Measurements from ENCODE around the gene PRKCB.
"Not testable (repeated sequence)": the region's sequence is repeated elsewhere in the genome, so short reads cannot be mapped to it uniquely, and the experiment has no call there.

PRKCB gene

GRCh38 chr16:24141917-24142316 is 306.1 kb downstream of the PRKCB start:
- Histone ChIP-seq H3K4me3 (ENCODE audit: low read depth in 1 of 2, low read length in 2 of 2) (no peak overlapping the region), H3K4me1 (ENCODE audit: control insufficient read depth in 1 of 2, insufficient read depth in 2 of 2, low read length in 2 of 2) (no peaks in the 10 kb centered on the region), H3K27ac (ENCODE audit: low read depth, low read length) (no peak overlapping the region), H3K9me3 (ENCODE audit: control insufficient read depth in 1 of 2, low read length in 2 of 2) (no peaks in the 10 kb centered on the region), H3K9ac (ENCODE audit: low read depth in 1 of 2, low read length in 2 of 2) (no peak overlapping the region), H3K27me3 (ENCODE audit: control insufficient read depth in 1 of 2, insufficient read depth in 2 of 2, low read length in 2 of 2) (no peaks in the 10 kb centered on the region), H3K36me3 (ENCODE audit: control insufficient read depth in 1 of 2, insufficient read depth in 2 of 2, low read length in 2 of 2) (no peaks in the 10 kb centered on the region)

DNA sequence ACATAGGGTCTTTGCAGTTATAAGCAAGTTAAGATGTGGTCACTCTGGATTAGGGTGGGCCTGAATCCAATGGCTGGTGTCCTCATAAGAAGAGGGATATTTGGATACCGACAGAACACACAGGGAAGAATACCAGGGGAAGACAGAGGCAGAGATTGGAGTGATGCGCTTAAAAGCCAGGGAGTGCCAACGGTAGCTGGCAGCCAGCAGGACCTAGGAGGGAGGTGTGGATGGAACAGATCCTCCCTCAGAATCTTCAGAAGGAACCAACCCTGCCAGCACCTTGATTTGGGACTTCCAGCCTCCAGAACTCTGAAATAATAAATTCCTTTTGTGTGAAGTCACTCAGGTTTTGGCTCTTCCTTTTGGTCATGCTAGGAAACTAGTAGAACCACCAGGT is 310.1 kb downstream of the PRKCB start:
- no peak overlapping the region for H3K4me3 ChIP-seq (ENCODE audit: low read depth in 1 of 2, low read length in 2 of 2)
- H3K4me1 ChIP-seq (ENCODE audit: control insufficient read depth in 1 of 2, insufficient read depth in 2 of 2, low read length in 2 of 2), result no peaks in the 10 kb centered on the region
- no peak overlapping the region for H3K9ac ChIP-seq (ENCODE audit: low read depth in 1 of 2, low read length in 2 of 2)
- no peak overlapping the region for H3K27ac ChIP-seq (ENCODE audit: low read depth, low read length)
- H3K36me3 ChIP-seq (ENCODE audit: control insufficient read depth in 1 of 2, insufficient read depth in 2 of 2, low read length in 2 of 2), result no peaks in the 10 kb centered on the region
- no peaks in the 10 kb centered on the region for H3K27me3 ChIP-seq (ENCODE audit: control insufficient read depth in 1 of 2, insufficient read depth in 2 of 2, low read length in 2 of 2)
- no peaks in the 10 kb centered on the region for H3K9me3 ChIP-seq (ENCODE audit: control insufficient read depth in 1 of 2, low read length in 2 of 2)

DNA sequence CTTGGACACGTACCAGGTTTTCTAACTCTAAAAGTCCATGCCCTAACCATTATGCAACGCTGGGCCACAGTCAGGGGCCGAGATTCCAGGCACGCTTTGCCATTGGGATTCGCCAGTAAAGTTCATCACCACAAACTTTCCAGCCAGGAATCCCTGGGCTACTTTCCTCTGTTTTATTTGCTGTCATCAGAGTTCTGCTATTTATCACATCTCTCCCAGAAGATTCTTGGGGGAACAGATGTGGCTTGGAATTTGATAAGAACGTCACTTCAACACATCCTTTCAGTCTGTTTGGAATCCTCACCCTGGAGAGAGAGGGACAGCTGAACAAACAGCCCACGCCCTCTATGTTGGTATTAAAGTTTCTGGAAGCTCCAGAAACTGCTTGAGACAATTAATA is 310.7 kb downstream of the PRKCB start:
- H3K9me3 ChIP-seq (ENCODE audit: control insufficient read depth in 1 of 2, low read length in 2 of 2), result no peaks in the 10 kb centered on the region
- no peak overlapping the region for H3K9ac ChIP-seq (ENCODE audit: low read depth in 1 of 2, low read length in 2 of 2)
- H3K4me3 ChIP-seq (ENCODE audit: low read depth in 1 of 2, low read length in 2 of 2), result no peak overlapping the region
- no peaks in the 10 kb centered on the region for H3K36me3 ChIP-seq (ENCODE audit: control insufficient read depth in 1 of 2, insufficient read depth in 2 of 2, low read length in 2 of 2)
- H3K27me3 ChIP-seq (ENCODE audit: control insufficient read depth in 1 of 2, insufficient read depth in 2 of 2, low read length in 2 of 2), result no peaks in the 10 kb centered on the region
- no peak overlapping the region for H3K27ac ChIP-seq (ENCODE audit: low read depth, low read length)
- H3K4me1 ChIP-seq (ENCODE audit: control insufficient read depth in 1 of 2, insufficient read depth in 2 of 2, low read length in 2 of 2), result no peaks in the 10 kb centered on the region

GRCh38 chr16:24149102-24149501 is 313.3 kb downstream of the PRKCB start:
- Histone ChIP-seq H3K36me3 (ENCODE audit: control insufficient read depth in 1 of 2, insufficient read depth in 2 of 2, low read length in 2 of 2) (no peaks in the 10 kb centered on the region), H3K4me1 (ENCODE audit: control insufficient read depth in 1 of 2, insufficient read depth in 2 of 2, low read length in 2 of 2) (no peaks in the 10 kb centered on the region)

DNA sequence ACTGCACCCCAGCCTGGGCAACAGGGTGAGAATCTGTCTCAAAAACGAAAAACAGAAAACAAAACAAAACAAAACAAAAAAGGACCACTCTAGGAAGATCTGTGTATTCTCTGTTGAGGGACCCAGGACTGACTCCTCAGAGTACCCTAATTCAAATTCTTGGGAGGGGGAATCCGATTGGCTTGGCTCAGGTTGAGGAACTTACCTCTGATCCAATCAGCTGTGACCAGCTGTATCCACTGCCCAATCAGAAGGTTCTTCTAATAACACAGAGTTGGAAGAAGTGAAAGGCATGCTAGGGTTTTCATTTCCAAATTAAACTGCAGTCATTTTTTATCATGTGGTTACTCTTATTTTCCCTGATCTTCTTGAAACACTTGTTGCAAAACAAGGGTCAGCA is 314.5 kb downstream of the PRKCB start:
- no peaks in the 10 kb centered on the region for H3K4me1 ChIP-seq (ENCODE audit: control insufficient read depth in 1 of 2, insufficient read depth in 2 of 2, low read length in 2 of 2)
- no peaks in the 10 kb centered on the region for H3K9me3 ChIP-seq (ENCODE audit: control insufficient read depth in 1 of 2, low read length in 2 of 2)
- H3K36me3 ChIP-seq (ENCODE audit: control insufficient read depth in 1 of 2, insufficient read depth in 2 of 2, low read length in 2 of 2), result no peaks in the 10 kb centered on the region
- no peak overlapping the region for H3K4me3 ChIP-seq (ENCODE audit: low read depth in 1 of 2, low read length in 2 of 2)
- no peaks in the 10 kb centered on the region for H3K27me3 ChIP-seq (ENCODE audit: control insufficient read depth in 1 of 2, insufficient read depth in 2 of 2, low read length in 2 of 2)
- H3K27ac ChIP-seq (ENCODE audit: low read depth, low read length), result no peak overlapping the region
- H3K9ac ChIP-seq (ENCODE audit: low read depth in 1 of 2, low read length in 2 of 2), result no peak overlapping the region

More at GRCh38 chr16:24149102-24149501, 313.3 kb downstream of the PRKCB start:
- no peak overlapping the region for H3K27ac ChIP-seq (ENCODE audit: low read depth, low read length)
- no peaks in the 10 kb centered on the region for H3K9me3 ChIP-seq (ENCODE audit: control insufficient read depth in 1 of 2, low read length in 2 of 2)
- H3K4me3 ChIP-seq (ENCODE audit: low read depth in 1 of 2, low read length in 2 of 2), result no peak overlapping the region
- H3K9ac ChIP-seq (ENCODE audit: low read depth in 1 of 2, low read length in 2 of 2), result no peak overlapping the region
- H3K27me3 ChIP-seq (ENCODE audit: control insufficient read depth in 1 of 2, insufficient read depth in 2 of 2, low read length in 2 of 2), result no peaks in the 10 kb centered on the region

DNA sequence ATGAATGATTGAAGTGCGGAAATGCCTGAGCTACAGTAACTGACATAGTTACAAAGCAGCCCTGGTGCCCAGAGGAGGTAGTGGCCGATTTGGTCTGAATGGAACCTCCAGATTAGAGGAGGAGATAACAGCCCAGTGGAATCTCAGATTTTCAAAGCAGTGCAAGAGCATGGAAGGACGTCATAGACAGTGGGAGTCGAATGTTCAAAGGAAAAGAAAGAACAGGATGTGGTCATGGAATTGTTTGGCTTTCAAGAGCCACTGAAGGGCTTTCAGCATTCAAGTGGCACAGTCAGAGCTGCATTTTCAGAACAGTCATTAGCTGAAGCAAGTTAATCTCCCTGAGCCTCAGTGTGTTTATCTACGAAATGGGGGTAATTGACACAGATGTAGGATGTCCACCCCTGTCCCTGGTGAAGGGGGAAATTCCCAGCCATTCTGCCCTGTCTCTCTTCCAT is 315.7 kb downstream of the PRKCB start:
- H3K4me3 ChIP-seq (ENCODE audit: low read depth in 1 of 2, low read length in 2 of 2), result no peak overlapping the region
- no peak overlapping the region for H3K9ac ChIP-seq (ENCODE audit: low read depth in 1 of 2, low read length in 2 of 2)
- no peaks in the 10 kb centered on the region for H3K27me3 ChIP-seq (ENCODE audit: control insufficient read depth in 1 of 2, insufficient read depth in 2 of 2, low read length in 2 of 2)
- H3K36me3 ChIP-seq (ENCODE audit: control insufficient read depth in 1 of 2, insufficient read depth in 2 of 2, low read length in 2 of 2), result no peaks in the 10 kb centered on the region
- H3K4me1 ChIP-seq (ENCODE audit: control insufficient read depth in 1 of 2, insufficient read depth in 2 of 2, low read length in 2 of 2), result no peaks in the 10 kb centered on the region
- H3K27ac ChIP-seq (ENCODE audit: low read depth, low read length), result no peak overlapping the region
- no peaks in the 10 kb centered on the region for H3K9me3 ChIP-seq (ENCODE audit: control insufficient read depth in 1 of 2, low read length in 2 of 2)

DNA sequence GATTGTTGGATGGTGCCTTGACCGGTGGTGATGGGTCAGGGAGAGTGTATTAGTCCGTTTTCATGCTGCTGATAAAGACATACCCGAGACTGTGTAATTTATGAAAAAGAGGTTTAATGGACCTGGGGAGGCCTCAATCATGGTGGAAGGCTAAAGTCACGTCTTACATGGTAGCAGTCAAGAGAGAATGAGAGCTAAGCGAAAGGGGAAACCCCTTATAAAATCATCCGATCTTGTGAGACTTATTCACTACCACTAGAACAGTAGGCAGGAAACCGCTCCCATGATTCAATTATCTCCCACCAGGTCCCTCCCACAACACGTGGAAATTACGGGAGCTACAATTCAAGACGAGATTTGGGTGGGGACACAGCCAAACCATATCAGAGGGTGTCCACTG is 316.3 kb downstream of the PRKCB start:
- not testable (repeated sequence) for H3K27me3 ChIP-seq (ENCODE audit: control insufficient read depth in 1 of 2, insufficient read depth in 2 of 2, low read length in 2 of 2); H3K4me1 ChIP-seq (ENCODE audit: control insufficient read depth in 1 of 2, insufficient read depth in 2 of 2, low read length in 2 of 2); H3K36me3 ChIP-seq (ENCODE audit: control insufficient read depth in 1 of 2, insufficient read depth in 2 of 2, low read length in 2 of 2); H3K4me3 ChIP-seq (ENCODE audit: low read depth in 1 of 2, low read length in 2 of 2); H3K9ac ChIP-seq (ENCODE audit: low read depth in 1 of 2, low read length in 2 of 2); H3K9me3 ChIP-seq (ENCODE audit: control insufficient read depth in 1 of 2, low read length in 2 of 2); H3K27ac ChIP-seq (ENCODE audit: low read depth, low read length)

- no peaks in the 10 kb centered on the region for H3K9me3 ChIP-seq (ENCODE audit: control insufficient read depth in 1 of 2, low read length in 2 of 2)
- no peak overlapping the region for H3K9ac ChIP-seq (ENCODE audit: low read depth in 1 of 2, low read length in 2 of 2)
- no peaks in the 10 kb centered on the region for H3K4me1 ChIP-seq (ENCODE audit: control insufficient read depth in 1 of 2, insufficient read depth in 2 of 2, low read length in 2 of 2)
- H3K36me3 ChIP-seq (ENCODE audit: control insufficient read depth in 1 of 2, insufficient read depth in 2 of 2, low read length in 2 of 2), result no peaks in the 10 kb centered on the region
- no peak overlapping the region for H3K27ac ChIP-seq (ENCODE audit: low read depth, low read length)
- H3K27me3 ChIP-seq (ENCODE audit: control insufficient read depth in 1 of 2, insufficient read depth in 2 of 2, low read length in 2 of 2), result no peaks in the 10 kb centered on the region
- no peak overlapping the region for H3K4me3 ChIP-seq (ENCODE audit: low read depth in 1 of 2, low read length in 2 of 2)
Measured at GRCh38 chr16:24152826-24153225, 317.0 kb downstream of the PRKCB start.

- Histone ChIP-seq H3K9me3 (ENCODE audit: control insufficient read depth in 1 of 2, low read length in 2 of 2) (no peaks in the 10 kb centered on the region), H3K36me3 (ENCODE audit: control insufficient read depth in 1 of 2, insufficient read depth in 2 of 2, low read length in 2 of 2) (no peaks in the 10 kb centered on the region), H3K27me3 (ENCODE audit: control insufficient read depth in 1 of 2, insufficient read depth in 2 of 2, low read length in 2 of 2) (no peaks in the 10 kb centered on the region), H3K9ac (ENCODE audit: low read depth in 1 of 2, low read length in 2 of 2) (no peak overlapping the region), H3K27ac (ENCODE audit: low read depth, low read length) (no peak overlapping the region), H3K4me1 (ENCODE audit: control insufficient read depth in 1 of 2, insufficient read depth in 2 of 2, low read length in 2 of 2) (no peaks in the 10 kb centered on the region), H3K4me3 (ENCODE audit: low read depth in 1 of 2, low read length in 2 of 2) (no peak overlapping the region)
Measured at GRCh38 chr16:24156777-24157176, 321.0 kb downstream of the PRKCB start.

DNA sequence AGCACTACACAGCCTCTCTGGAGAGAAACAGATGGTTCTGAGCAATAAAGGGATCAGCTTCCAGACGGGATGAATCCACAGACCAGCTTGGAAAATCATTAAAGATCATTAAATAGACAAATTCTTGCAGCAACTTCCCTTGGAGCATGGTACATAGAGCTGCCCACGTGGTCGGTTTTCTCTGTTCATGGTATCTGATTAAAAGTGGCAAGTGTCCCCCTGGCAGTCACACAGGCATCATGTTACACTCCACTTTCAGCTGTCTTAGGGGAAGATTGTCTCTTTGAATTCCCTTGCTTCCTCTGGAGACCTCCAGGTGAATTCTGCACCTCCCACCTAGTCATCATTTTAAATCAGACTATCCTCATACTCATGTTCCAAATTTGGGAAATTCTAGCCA is 328.2 kb downstream of the PRKCB start:
- H3K27ac ChIP-seq (ENCODE audit: low read depth, low read length), result no peak overlapping the region
- H3K4me1 ChIP-seq (ENCODE audit: control insufficient read depth in 1 of 2, insufficient read depth in 2 of 2, low read length in 2 of 2), result no peaks in the 10 kb centered on the region
- no peak overlapping the region for H3K4me3 ChIP-seq (ENCODE audit: low read depth in 1 of 2, low read length in 2 of 2)
- H3K36me3 ChIP-seq (ENCODE audit: control insufficient read depth in 1 of 2, insufficient read depth in 2 of 2, low read length in 2 of 2), result no peaks in the 10 kb centered on the region
- H3K9me3 ChIP-seq (ENCODE audit: control insufficient read depth in 1 of 2, low read length in 2 of 2), result no peaks in the 10 kb centered on the region
- H3K9ac ChIP-seq (ENCODE audit: low read depth in 1 of 2, low read length in 2 of 2), result no peak overlapping the region
- no peaks in the 10 kb centered on the region for H3K27me3 ChIP-seq (ENCODE audit: control insufficient read depth in 1 of 2, insufficient read depth in 2 of 2, low read length in 2 of 2)

DNA sequence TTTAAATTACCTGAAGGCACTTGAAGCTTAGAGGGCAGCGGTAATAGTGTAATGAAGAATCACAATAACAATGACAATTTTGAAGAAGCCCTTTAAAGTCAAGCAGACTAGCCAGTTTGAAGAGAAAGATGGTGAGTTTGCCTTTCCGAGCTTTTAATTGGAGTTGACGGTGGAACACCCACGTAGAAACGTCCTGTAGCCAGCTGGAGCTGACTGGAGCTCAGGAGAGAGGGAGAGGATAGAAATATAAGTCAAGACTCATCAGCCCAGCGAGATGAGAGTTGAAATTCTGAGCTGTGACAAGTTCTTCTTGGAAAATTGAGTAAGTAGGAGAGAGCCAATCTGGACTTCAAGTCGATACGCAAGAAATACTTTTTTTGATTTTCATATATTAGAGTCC is 328.6 kb downstream of the PRKCB start:
- Histone ChIP-seq H3K9ac (ENCODE audit: low read depth in 1 of 2, low read length in 2 of 2) (no peak overlapping the region), H3K4me3 (ENCODE audit: low read depth in 1 of 2, low read length in 2 of 2) (no peak overlapping the region), H3K9me3 (ENCODE audit: control insufficient read depth in 1 of 2, low read length in 2 of 2) (no peaks in the 10 kb centered on the region), H3K27ac (ENCODE audit: low read depth, low read length) (no peak overlapping the region), H3K36me3 (ENCODE audit: control insufficient read depth in 1 of 2, insufficient read depth in 2 of 2, low read length in 2 of 2) (no peaks in the 10 kb centered on the region), H3K4me1 (ENCODE audit: control insufficient read depth in 1 of 2, insufficient read depth in 2 of 2, low read length in 2 of 2) (no peaks in the 10 kb centered on the region), H3K27me3 (ENCODE audit: control insufficient read depth in 1 of 2, insufficient read depth in 2 of 2, low read length in 2 of 2) (no peaks in the 10 kb centered on the region)

Data from duodenal mucosa (tissue), 2 donors.